ENCODE data around the gene MARCKSL1.
A peak's percentile ranks its signal among the peaks of the same experiment; 100 is the strongest.

The MARCKSL1 gene

GRCh38 chr1:32352831-32353383 is 16.9 kb upstream of the MARCKSL1 start:
- no peak for DNase-seq

GRCh38 chr1:32352239-32352745 is 16.3 kb upstream of the MARCKSL1 start:
- no peak for DNase-seq

GRCh38 chr1:32351399-32352238 is 15.6 kb upstream of the MARCKSL1 start:
- DNase-seq: peak; percentile 97

GRCh38 chr1:32350785-32351398 is 14.9 kb upstream of the MARCKSL1 start:
- no peak for DNase-seq

- DNase-seq: peak; percentile 93
Observed at GRCh38 chr1:32349211-32349708, 13.2 kb upstream of the MARCKSL1 start.

- DNase-seq: no peak
Observed at GRCh38 chr1:32346532-32347157, 10.6 kb upstream of the MARCKSL1 start.

GRCh38 chr1:32345289-32345827 is 9.3 kb upstream of the MARCKSL1 start:
- DNase-seq: no peak

- DNase-seq: no peak
Observed at GRCh38 chr1:32342704-32343103, 6.7 kb upstream of the MARCKSL1 start.

- DNase-seq: peak; percentile 49
Observed at GRCh38 chr1:32341971-32342370, 5.9 kb upstream of the MARCKSL1 start.

GRCh38 chr1:32341186-32341757 is 5.2 kb upstream of the MARCKSL1 start:
- peak; percentile 61 for DNase-seq

GRCh38 chr1:32339363-32339978 is 3.4 kb upstream of the MARCKSL1 start:
- peak; percentile 96 for DNase-seq

GRCh38 chr1:32338637-32339145 is 2.7 kb upstream of the MARCKSL1 start:
- no peak for DNase-seq

- peak; percentile 94 for DNase-seq
Observed at GRCh38 chr1:32337855-32338636, 2.0 kb upstream of the MARCKSL1 start.

GRCh38 chr1:32336963-32337675 is 1.1 kb upstream of the MARCKSL1 start:
- peak; percentile 77 for DNase-seq

- DNase-seq: no peak
Observed at GRCh38 chr1:32336591-32336932, 529 bp upstream of the MARCKSL1 start.

GRCh38 chr1:32335535-32335789 is 571 bp downstream of the MARCKSL1 start:
- DNase-seq: no peak

- no peak for DNase-seq
Observed at GRCh38 chr1:32334864-32335534, 1.0 kb downstream of the MARCKSL1 start.

GRCh38 chr1:32334274-32334861 is 1.7 kb downstream of the MARCKSL1 start:
- DNase-seq: no peak

GRCh38 chr1:32333251-32333963 is 2.6 kb downstream of the MARCKSL1 start:
- DNase-seq: no peak
